Stimulated activated naive B cell treated with anti-CD40 and anti-IgM and Interleukin-4, amounts not matched to agents 10 μg/mL and 1 μg/mL and 100 μg/mL, for 72 hours (primary cell): ENCODE results near the gene NARS2.
"Not testable (repeated sequence)": the region's sequence is repeated elsewhere in the genome, so short reads cannot be mapped to it uniquely, and the experiment has no call there.

Experiments
- ATAC-seq, 2 donors: fragments of 150-1000 bp; cut with Tn5 transposase; replicated peaks; 2 replicates each; pipeline ENCODE4 v1.10.0; 2021; ENCODE audit warnings: moderate library complexity in 1 of 2
- DNase-seq: peaks from one replicate; pipeline ENCODE4 v3.0.0; 2021
- H3K27ac Mint-ChIP-seq: one replicate; pipeline ENCODE4 v1.8.0; 2022; ENCODE audit warnings: mild to moderate bottlenecking, mixed read lengths
- H3K27me3 Mint-ChIP-seq, 2 donors: one replicate each; pipeline ENCODE4 v1.8.0; 2022; ENCODE audit warnings: mixed read lengths in 2 of 2
- H3K36me3 Mint-ChIP-seq, 2 donors: one replicate each; pipeline ENCODE4 v1.8.0; 2022; ENCODE audit warnings: mixed read lengths in 2 of 2, mild to moderate bottlenecking in 1 of 2
- H3K4me1 Mint-ChIP-seq, 2 donors: one replicate each; pipeline ENCODE4 v1.8.0; 2022; ENCODE audit warnings: mixed read lengths in 2 of 2, mild to moderate bottlenecking in 1 of 2
- H3K4me3 Mint-ChIP-seq, 2 donors: one replicate each; pipeline ENCODE4 v1.8.0; 2022; ENCODE audit warnings: mild to moderate bottlenecking in 2 of 2, mixed read lengths in 2 of 2, moderate library complexity in 1 of 2
- H3K9me3 Mint-ChIP-seq, 2 donors: one replicate each; pipeline ENCODE4 v1.8.0; 2022; ENCODE audit warnings: mixed read lengths in 2 of 2, mild to moderate bottlenecking in 1 of 2

NARS2 gene

DNA sequence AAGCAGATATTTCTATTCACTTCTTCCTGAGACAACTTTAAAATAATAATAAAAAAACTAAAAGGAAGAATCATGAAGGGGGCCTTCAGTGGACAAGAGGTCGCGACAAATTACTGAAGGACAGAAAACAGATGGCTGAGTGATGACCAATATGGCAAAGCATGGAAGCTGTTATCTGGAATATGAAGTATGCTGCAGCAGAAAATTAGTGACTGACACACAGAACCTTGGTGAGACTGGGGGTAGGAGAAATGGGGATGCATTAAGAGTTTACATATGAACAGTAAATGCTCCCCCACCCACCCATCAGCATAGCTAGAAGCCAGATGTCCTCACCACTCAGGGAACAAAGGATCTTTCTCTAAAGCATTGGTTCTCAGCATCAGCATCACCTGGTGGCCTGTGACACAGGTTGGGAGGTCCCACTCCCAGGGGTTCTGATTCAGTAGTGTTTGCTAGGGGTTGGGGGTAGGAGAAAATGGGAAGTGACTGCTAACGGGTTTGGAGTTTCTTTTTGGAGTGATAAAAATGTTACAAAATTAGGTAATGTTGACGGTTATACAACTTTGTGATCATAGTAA lies 59.7 kb downstream of the NARS2 start:
- Mint-ChIP-seq H3K27ac (no peak overlapping the region), H3K36me3 (peaks cover 35 to 62% of the 10 kb centered on the region in 2 donors), H3K4me3 (no peak overlapping the region), H3K27me3 (no peaks in the 10 kb centered on the region), H3K9me3 (peaks cover 4% of the 10 kb centered on the region in 2 donors), H3K4me1 (peaks cover 4 to 5% of the 10 kb centered on the region in 2 donors)
- no peak for DNase-seq
- no peak for ATAC-seq

DNA sequence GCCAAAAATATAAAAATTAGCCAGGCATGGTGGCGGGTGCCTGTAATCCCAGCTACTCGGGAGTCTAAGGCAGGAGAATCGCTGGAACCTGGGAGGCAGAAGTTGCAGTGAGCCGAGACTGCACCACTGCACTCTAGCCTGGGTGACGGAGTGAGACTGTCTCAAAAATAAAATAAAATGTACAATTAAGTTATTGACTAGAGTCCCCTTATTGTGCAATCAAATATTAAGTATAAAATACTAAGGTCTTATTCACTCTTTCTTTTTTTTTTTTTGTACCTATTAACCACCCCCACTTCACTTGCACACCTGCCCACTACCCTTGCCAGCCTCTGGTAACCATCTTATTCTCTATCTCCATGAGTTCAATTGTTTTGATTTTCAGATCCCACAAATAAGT lies 61.6 kb downstream of the NARS2 start:
- not testable (repeated sequence) for H3K27ac Mint-ChIP-seq, H3K27me3 Mint-ChIP-seq, H3K9me3 Mint-ChIP-seq, ATAC-seq, DNase-seq, H3K4me3 Mint-ChIP-seq, H3K4me1 Mint-ChIP-seq
- H3K36me3 Mint-ChIP-seq, result peaks cover 37 to 70% of the 10 kb centered on the region in 2 donors

DNA sequence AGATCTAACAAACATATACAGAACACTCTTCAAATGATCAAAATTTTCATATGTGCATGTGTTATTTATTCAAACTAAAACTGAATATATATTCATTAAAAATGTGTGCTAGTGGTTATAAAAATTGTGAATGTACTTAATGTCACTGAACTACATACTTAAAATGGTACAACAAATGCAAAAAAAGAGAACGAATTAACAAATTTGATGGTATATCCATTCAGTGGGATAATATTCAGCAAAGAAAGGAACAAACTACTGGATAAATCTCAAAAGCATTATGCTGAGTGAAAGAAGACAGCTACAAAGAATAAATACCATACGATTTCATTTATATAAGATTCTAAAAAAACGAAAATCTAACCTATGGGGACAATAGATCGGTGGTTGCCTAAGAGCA lies 64.1 kb downstream of the NARS2 start:
- Mint-ChIP-seq H3K4me3 (no peak overlapping the region), H3K27me3 (no peaks in the 10 kb centered on the region), H3K36me3 (peaks cover 39 to 57% of the 10 kb centered on the region in 2 donors), H3K9me3 (peaks cover 5% of the 10 kb centered on the region in 2 donors), H3K4me1 (peaks cover 3 to 24% of the 10 kb centered on the region in 2 donors), H3K27ac (no peak overlapping the region)
- ATAC-seq (no peak), DNase-seq (no peak)

DNA sequence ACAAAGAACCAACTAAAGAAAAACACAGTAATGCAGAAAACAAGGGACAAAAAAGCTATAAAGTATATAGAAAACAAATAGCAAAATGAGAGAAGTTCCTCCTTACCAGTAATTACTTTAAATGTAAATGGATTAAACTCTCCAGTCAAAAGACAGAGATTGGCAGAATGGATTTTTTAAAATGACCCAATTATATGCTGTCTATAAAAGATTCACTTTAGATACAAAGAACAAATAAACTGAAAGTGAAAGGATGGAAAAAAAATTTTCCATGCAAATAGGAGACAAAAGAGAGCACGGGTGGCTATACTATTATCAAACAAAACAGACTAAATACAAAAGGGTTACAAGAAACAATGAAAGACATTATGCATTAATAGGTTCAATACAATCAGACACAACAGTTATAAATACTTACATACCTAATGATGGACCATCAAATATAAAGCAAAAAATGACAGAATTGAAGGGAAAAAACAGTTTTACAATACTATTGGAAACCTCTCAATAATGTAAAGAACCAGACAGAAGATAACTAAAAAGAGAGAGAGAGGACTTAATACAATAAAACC lies 64.6 kb downstream of the NARS2 start:
- Mint-ChIP-seq H3K9me3 (peaks cover 5% of the 10 kb centered on the region in 2 donors), H3K36me3 (peaks cover 35 to 54% of the 10 kb centered on the region in 2 donors), H3K4me1 (peaks cover 2 to 26% of the 10 kb centered on the region in 2 donors), H3K27me3 (no peaks in the 10 kb centered on the region), H3K27ac (no peak overlapping the region), H3K4me3 (no peak overlapping the region)
- DNase-seq (no peak), ATAC-seq (no peak)

DNA sequence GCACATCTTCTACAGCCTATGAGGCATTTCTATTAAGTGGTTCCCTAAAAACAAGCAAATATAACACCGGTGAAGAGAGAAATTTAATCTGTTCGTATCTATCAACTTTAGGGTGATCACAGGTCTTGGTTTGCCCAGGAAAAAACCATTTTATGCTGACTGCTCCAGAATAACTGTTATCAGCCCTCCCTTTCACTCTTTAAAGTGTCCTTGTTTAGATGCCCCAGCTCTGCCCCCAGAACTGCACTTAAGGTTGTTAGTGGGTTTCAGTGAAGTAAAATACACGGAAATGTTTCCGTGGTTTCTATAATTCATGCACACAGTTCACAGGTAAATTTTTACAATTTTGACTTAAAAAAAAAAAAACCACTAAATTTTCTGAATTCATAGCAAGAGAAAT lies 70.0 kb downstream of the NARS2 start:
- DNase-seq (no peak), ATAC-seq (no peak)
- Mint-ChIP-seq H3K9me3 (peaks cover 0 to 1% of the 10 kb centered on the region in 2 donors), H3K27ac (no peak overlapping the region), H3K4me3 (no peak overlapping the region), H3K36me3 (peaks cover 13 to 21% of the 10 kb centered on the region in 2 donors), H3K27me3 (no peaks in the 10 kb centered on the region), H3K4me1 (peaks cover 3 to 45% of the 10 kb centered on the region in 2 donors)

DNA sequence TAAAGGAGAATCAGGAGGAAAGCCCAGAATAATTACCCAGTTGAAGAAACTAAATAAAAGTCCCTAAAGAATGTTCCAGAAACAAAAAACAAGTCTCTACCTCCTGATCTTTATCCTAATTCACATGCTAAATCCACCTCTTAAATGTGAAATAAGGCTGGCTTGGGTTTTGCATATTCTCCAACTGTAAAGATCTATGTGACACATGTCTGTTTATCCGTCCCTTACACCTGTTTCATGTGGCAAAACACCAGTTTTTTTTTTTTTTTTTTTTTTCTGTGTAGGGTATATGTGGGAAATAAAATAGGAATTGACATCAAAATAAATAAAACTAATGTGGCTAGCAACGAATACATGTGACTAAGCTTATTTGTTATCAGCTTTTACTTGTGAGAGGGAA lies 70.5 kb downstream of the NARS2 start:
- Mint-ChIP-seq H3K4me1 (peaks cover 3 to 45% of the 10 kb centered on the region in 2 donors), H3K27me3 (no peaks in the 10 kb centered on the region), H3K36me3 (peaks cover 10 to 17% of the 10 kb centered on the region in 2 donors), H3K27ac (no peak overlapping the region), H3K9me3 (no peaks in the 10 kb centered on the region), H3K4me3 (no peak overlapping the region)
- DNase-seq (no peak), ATAC-seq (no peak)

GRCh38 chr11:78499971-78500370 lies 74.7 kb downstream of the NARS2 start:
- Mint-ChIP-seq H3K4me3 (no peak overlapping the region), H3K27me3 (no peaks in the 10 kb centered on the region), H3K27ac (no peak overlapping the region), H3K9me3 (no peaks in the 10 kb centered on the region), H3K36me3 (peaks cover 5 to 12% of the 10 kb centered on the region in 2 donors), H3K4me1 (peaks cover 4 to 24% of the 10 kb centered on the region in 2 donors)
- ATAC-seq (no peak), DNase-seq (no peak)

DNA sequence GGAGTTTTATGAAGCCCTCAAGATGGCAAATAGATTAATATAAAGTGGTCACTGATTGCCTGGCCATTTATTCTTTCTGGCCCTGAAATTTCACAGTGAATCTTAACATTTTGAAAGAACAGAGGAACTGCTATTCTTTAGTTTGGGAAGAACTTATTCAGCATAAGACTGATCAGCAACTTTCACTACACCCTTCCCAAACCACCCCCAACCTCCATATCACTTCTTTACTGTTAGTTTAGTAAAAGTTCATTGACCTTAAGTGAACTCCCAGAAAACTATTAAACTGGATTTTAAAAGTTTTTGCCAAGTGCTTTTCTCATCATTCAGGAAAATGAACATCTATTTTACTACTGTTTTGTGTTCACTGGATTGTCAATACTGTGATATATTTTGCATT lies 77.4 kb downstream of the NARS2 start:
- peaks cover 7 to 10% of the 10 kb centered on the region in 2 donors for H3K36me3 Mint-ChIP-seq
- ATAC-seq, result no peak
- no peaks in the 10 kb centered on the region for H3K9me3 Mint-ChIP-seq
- H3K27ac Mint-ChIP-seq, result no peak overlapping the region
- DNase-seq, result no peak
- peaks cover 2 to 10% of the 10 kb centered on the region in 2 donors for H3K4me1 Mint-ChIP-seq
- no peaks in the 10 kb centered on the region for H3K27me3 Mint-ChIP-seq
- no peak overlapping the region for H3K4me3 Mint-ChIP-seq

DNA sequence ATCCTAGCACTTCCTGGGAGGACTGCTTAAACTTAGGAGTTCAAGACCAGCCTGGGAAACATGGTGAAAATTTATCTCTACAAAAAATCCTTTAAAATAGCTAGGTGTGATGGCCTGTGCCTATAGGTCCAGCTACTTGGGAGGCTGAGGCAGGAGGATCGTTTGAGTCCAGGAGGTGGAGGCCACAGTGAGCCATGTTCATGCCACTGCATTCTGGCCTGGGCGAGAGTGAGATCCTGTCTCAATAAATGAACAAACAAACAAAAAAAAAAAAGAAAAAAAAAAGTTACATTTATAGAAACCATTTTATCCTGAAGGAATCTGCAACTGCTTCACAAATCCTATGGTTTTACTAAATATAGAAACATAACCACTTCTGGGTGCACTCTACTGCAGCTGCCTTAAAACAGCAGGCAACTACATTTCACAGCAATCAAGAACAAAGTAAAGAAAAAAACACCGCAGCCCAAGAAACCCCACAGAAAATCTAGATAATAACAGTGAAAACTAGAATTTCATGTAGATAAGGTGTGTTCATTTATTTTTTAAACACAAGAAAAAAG lies 81.2 kb downstream of the NARS2 start:
- Mint-ChIP-seq H3K27ac (no peak overlapping the region), H3K9me3 (no peaks in the 10 kb centered on the region), H3K27me3 (no peaks in the 10 kb centered on the region), H3K36me3 (peaks cover 19 to 25% of the 10 kb centered on the region in 2 donors), H3K4me1 (peaks cover 2 to 10% of the 10 kb centered on the region in 2 donors), H3K4me3 (no peak overlapping the region)
- DNase-seq (no peak), ATAC-seq (no peak)

GRCh38 chr11:78492973-78493372 lies 81.7 kb downstream of the NARS2 start:
- H3K9me3 Mint-ChIP-seq, result no peaks in the 10 kb centered on the region
- DNase-seq (no peak), ATAC-seq (no peak)
- no peak overlapping the region for H3K27ac Mint-ChIP-seq
- no peak overlapping the region for H3K4me3 Mint-ChIP-seq
- peaks cover 18 to 28% of the 10 kb centered on the region in 2 donors for H3K36me3 Mint-ChIP-seq
- H3K27me3 Mint-ChIP-seq, result no peaks in the 10 kb centered on the region
- peaks cover 2 to 10% of the 10 kb centered on the region in 2 donors for H3K4me1 Mint-ChIP-seq

GRCh38 chr11:78489184-78489583 lies 85.5 kb downstream of the NARS2 start:
- peaks cover 0 to 2% of the 10 kb centered on the region in 2 donors for H3K4me1 Mint-ChIP-seq
- DNase-seq, result no peak
- no peak overlapping the region for H3K4me3 Mint-ChIP-seq
- ATAC-seq, result no peak
- peaks cover 31 to 48% of the 10 kb centered on the region in 2 donors for H3K36me3 Mint-ChIP-seq
- H3K27me3 Mint-ChIP-seq, result no peaks in the 10 kb centered on the region
- H3K27ac Mint-ChIP-seq, result no peak overlapping the region
- H3K9me3 Mint-ChIP-seq, result peaks cover 0 to under 1% of the 10 kb centered on the region in 2 donors

GRCh38 chr11:78478536-78478935 lies 96.1 kb downstream of the NARS2 start:
- Mint-ChIP-seq H3K36me3 (peaks cover 24 to 44% of the 10 kb centered on the region in 2 donors), H3K27ac (no peak overlapping the region), H3K4me1 (peaks cover 2 to 5% of the 10 kb centered on the region in 2 donors), H3K9me3 (no peaks in the 10 kb centered on the region), H3K27me3 (no peaks in the 10 kb centered on the region), H3K4me3 (no peak overlapping the region)
- ATAC-seq (no peak), DNase-seq (no peak)

DNA sequence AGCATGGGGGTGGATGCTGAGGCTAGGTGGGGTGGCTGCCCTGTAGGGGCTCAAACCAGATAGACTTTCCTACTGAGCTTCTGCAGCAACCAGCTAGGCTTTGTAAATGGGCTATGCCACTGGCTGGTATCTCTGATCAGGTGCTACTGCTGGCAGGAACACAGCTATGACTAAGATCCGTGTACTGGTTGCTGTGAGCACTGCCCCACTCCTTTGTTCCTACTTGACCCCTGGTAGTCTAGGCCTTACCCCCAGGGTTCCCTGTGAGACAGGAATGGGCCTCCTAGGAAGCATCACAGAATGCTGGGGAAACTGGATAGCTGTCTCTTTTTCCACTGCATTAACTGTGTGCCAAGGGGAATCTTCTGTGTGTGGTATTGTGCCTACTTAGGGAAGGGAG lies 98.6 kb downstream of the NARS2 start:
- peaks cover 32 to 47% of the 10 kb centered on the region in 2 donors for H3K36me3 Mint-ChIP-seq
- H3K27ac Mint-ChIP-seq, result no peak overlapping the region

DNA sequence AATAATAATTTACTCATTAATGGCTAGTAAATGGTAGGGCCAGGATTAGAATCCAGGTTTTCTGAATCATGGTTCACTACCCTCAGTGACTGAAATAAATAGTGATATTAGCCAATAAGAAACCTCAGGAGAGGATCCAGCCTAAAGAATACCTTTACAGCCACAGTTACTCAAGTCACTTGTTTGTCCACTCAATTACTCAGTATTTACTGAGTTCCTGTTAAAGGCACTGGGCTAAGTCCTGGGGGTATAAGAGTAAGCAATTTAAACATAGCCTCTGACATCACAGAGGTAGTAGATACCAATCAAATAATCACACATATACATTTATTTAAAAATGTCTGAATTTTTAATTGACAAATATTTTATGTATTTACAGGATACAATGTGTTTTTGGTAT lies 100.2 kb downstream of the NARS2 start:
- H3K4me1 Mint-ChIP-seq, result peaks cover 5 to 7% of the 10 kb centered on the region in 2 donors
- H3K9me3 Mint-ChIP-seq, result no peaks in the 10 kb centered on the region
- H3K4me3 Mint-ChIP-seq, result no peak overlapping the region
- H3K36me3 Mint-ChIP-seq, result peaks cover 31 to 47% of the 10 kb centered on the region in 2 donors
- no peak for DNase-seq
- no peak for ATAC-seq
- no peak overlapping the region for H3K27ac Mint-ChIP-seq
- no peaks in the 10 kb centered on the region for H3K27me3 Mint-ChIP-seq

More for the DNA sequence above, 98.6 kb downstream of the NARS2 start:
- Mint-ChIP-seq H3K27me3 (no peaks in the 10 kb centered on the region), H3K4me1 (no peaks in the 10 kb centered on the region), H3K9me3 (no peaks in the 10 kb centered on the region), H3K4me3 (no peak overlapping the region)
- ATAC-seq (no peak), DNase-seq (no peak)

- no peak overlapping the region for H3K4me3 Mint-ChIP-seq
- H3K4me1 Mint-ChIP-seq, result peaks cover 6 to 12% of the 10 kb centered on the region in 2 donors
- DNase-seq (no peak), ATAC-seq (no peak)
- no peaks in the 10 kb centered on the region for H3K27me3 Mint-ChIP-seq
- peaks cover 31 to 47% of the 10 kb centered on the region in 2 donors for H3K36me3 Mint-ChIP-seq
- no peaks in the 10 kb centered on the region for H3K9me3 Mint-ChIP-seq
- no peak overlapping the region for H3K27ac Mint-ChIP-seq
Measured at GRCh38 chr11:78472905-78473304, 101.8 kb downstream of the NARS2 start.
